Measurements from ENCODE around the gene WDR88.
"Not testable (repeated sequence)": the region's sequence is repeated elsewhere in the genome, so short reads cannot be mapped to it uniquely, and the experiment has no call there.

Gene WDR88

GRCh38 chr19:33132021-33132420, at the start of gene WDR88:
Gene WDR88, plus strand, starts transcription at chr19:33132114. Its CDS starts 56 bp downstream, at chr19:33132170.
- no peak for DNase-seq

DNA sequence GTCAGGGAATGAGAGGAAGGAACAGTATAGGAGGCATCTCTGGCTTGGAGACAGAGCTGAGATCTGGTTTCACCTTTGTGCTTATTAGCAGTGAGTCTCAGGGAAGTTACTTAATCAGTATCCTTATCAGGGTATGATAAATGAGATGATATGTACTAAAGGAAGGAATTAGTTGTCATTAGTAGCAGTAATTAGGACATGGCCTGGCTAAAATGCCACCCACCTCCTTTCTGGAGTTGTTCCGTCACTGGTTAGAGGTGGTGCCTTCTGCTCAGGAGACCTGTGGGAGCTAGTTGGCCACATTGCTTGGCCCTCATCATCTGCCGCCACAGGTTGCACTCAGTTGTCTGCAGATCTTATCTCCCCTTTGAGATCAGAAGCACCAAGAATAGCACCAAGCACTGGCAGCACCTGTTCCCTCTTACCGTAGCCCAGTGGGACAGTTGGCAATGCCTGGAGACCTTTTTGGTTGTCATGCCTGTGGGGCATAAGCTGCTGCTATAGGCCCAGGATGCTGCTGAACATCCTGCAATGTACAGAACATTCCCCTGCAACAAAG, 46.3 kb upstream of the WDR88 start:
- no peak for DNase-seq

DNA sequence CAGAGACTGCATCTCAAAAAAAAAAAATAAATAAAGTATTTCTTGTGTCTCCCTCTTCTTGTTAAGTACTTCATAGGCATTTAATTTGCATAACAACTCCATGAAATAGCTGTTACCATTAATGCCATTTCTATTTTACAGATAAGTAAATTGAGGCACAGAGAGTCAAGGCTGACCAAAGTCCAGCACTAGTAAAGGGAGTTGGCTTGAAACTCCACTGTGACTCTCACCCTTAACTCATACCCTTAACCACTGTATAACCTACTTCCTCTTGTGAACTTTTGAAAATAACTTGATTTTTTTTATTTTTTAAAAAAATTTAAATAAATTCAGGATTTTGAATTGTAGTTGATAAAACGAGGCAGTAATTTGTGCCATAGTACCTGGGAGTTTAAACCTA, 45.0 kb upstream of the WDR88 start:
- DNase-seq: no peak

DNA sequence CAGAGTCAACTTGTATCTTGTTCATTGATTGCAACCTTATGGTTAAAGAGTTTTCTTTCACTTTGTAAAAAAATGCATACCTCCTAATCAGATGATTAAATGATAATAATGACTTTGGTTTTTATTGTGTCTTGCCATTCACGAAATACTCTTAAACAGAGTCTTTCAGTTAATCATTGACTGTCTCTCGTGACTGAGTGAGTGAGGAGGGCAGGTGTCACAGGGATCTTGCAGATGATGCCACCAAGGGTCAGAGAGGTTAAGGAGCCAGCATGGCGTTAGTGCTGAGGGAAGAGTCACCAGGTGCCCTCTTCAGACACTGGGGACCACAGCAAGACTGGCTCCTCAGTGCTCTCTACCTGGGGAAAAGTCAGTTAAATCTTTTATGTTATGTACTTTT, 42.9 kb upstream of the WDR88 start:
- DNase-seq: no peak

DNA sequence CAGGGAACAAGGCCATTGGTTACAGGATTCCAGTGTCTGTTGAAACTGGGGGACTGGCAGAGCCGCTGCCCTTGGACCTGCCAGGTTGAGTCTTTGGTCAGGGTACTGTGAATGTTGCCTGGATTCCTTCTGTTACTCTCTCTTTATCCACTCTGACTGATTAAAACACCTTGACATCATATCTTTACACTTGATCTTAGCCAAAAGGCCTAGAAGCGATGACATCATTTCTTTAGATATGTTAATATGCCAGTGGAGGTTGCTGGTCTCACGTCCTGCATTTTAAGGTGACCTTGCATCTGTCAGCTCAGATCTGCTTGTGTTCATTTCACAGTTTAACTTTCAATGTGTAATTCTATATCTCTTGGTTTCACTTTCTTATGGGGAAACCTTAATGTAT, 41.7 kb upstream of the WDR88 start:
- DNase-seq: no peak

DNA sequence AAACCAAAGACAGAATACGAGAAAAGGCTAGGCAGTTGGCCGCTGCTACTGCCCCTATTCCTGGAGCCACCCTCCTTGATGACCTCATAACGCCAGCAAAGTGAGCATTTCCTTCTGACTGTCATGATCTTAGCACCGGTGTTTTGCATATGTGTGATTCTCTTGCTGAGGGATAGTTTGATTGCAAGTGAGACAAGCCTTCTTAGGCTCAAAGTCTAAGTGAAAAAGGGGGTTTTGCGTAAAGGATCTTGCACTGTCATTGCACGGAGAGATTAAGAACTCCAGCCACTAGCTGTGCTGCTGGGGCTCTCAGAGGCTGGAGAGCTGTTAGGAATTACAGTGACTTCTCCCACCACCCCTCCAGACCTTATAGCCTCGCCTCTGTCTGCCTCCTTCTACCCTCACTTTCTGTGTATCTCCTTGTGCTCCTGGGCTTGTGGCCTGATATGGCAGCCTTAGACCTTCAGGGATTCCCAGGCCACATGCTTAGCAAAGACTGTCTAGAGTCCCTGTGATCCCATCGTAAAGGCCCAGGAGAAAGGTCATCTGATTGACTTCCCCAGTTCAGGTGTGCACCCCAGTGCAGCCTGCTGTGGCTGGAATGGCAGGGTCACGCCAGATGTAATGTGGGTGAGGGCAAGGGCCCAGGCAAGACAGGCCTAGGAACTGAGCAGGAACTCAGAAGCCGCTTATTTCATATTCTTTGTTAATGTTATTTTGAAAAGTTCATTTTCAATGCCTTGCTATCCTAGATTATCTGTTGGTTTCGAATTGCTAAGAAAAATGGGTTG, 38.3 kb upstream of the WDR88 start:
- DNase-seq: no peak

DNA sequence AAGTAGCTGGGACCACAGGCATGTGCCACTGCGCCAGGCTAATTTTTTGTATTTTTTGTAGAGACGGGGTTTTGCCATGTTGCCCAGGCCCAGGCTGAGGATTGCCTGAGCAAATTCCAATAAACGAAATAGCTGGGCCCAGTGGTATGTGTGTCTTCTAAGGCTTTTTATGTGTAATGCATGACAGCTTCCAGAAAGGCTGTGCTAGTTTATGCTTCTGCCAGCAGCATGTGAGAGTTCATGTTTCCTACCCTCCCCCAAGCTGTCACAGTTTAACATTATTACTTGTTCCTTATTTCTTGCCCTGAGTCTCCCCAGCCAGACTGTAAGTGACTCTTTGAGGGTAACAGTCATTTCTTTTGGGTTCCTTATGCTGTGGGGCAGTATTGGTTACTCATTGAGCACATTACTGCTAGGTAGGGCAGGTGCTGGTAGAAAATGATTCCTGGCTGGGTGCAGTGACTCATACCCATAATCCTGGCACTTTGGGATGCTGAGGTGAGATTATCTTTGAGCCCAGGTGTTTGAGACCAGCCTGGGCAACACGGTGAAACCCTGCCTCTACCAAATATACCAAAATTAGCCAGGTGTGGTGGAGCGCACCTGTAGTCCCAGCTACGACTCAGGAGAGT, 37.4 kb upstream of the WDR88 start:
- DNase-seq: no peak

GRCh38 chr19:33096005-33096404, 35.9 kb upstream of the WDR88 start:
- DNase-seq: no peak

DNA sequence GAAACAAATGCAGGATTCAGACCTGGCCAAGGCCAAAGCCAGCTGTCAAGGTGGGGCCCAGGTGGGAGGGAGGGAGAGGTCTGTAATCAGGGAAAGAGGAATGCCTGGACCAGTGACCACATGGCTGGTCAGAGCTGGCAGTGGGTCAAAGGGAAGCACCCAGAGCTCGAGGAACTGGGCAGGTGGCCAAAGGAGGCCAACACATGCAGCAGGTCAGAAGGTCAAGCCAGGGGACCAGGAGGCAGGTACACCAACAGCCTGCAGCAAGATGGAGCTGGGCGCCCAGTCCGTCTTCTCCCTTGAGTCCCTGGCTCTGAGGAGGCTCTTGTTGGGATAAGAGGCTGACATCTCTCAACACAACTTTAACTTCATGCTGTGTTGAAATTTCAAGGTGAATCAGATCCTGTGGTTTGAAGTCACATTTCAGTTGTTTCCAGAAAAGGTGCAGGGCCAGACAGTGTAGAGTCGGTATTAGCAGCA, 33.8 kb upstream of the WDR88 start:
- no peak for DNase-seq

GRCh38 chr19:33100894-33101644, 30.8 kb upstream of the WDR88 start:
- DNase-seq: no peak

- DNase-seq: no peak
Observed at GRCh38 chr19:33102893-33103292, 29.0 kb upstream of the WDR88 start.

- no peak for DNase-seq
Observed at GRCh38 chr19:33108161-33108560, 23.8 kb upstream of the WDR88 start.

DNA sequence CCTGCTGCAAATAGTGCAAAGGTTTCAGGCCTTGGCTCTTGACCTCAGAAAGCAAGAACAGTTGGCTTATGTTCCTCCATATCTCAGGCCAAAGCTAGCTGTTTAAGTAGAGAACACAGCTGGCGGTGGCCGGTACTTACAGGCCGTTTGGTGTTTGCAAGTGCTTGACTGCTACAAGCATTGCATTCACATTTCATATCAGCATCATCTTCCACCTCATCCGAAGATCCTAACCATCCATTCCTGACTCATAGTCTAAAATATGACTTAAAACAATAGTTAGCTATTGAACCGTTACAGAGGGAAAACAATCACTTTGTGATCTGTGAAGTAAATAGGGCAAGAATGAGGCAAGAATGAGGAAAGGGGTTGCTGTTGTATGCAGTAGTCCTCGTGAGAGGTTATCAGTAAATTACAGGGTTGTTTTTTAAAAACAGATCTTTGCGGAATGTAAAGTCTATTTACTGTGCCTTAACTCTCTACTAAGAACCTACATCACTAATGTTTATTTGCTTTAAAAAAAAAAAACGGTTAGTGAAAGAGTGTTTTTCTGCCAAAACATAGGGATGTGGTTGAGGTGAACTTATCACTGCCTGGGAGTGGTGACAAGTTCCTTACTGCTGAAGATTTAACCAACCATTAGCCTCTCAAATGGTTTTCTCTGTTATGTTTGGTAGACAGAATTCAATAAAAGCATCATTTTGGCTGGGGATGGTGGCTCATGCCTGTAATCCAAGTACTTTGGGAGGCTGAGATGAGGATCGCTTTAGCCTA, 21.6 kb upstream of the WDR88 start:
- DNase-seq: no peak

- no peak for DNase-seq
Observed at GRCh38 chr19:33111587-33111986, 20.3 kb upstream of the WDR88 start.

DNA sequence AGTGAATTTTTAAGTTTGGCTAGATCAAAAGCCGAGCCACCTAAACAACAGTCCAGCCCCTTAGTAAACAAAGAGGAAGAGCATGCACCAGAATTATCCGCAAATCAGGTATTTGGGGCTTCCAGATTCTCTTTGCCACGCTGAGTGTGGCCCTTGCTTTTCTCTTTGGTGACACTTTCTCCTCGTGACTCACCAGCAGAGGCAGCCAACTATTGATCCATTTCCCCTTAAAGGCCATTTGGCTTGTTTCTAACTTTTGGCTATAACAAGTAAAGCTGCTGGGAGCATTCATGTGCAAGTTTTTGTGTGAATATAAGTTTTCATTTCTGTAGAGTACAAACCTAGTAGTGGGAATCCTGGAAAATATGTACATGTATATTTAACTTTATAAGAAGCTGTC, 17.6 kb upstream of the WDR88 start:
- no peak for DNase-seq

DNA sequence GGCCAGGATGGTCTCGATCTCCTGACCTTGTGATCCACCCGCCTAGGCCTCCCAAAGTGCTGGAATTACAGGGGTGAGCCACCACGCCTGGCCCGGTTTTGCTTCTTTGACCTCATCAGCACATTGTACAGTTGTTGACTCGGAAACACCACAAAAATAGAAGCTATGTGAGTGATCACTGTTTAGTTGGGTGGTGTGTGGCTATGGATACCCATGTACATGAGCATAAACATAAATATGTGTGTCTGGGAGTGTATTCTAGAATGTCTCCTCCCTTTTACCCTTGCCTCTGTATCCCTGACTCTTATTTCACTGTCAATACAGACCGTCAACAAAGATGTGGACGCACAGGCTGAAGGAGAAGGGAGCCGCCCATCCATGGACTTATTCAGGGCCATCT, 14.4 kb upstream of the WDR88 start:
- DNase-seq: no peak

- no peak for DNase-seq
Observed at GRCh38 chr19:33118643-33119042, 13.3 kb upstream of the WDR88 start.

- DNase-seq: no peak
Observed at GRCh38 chr19:33124207-33125098, 7.5 kb upstream of the WDR88 start.

DNA sequence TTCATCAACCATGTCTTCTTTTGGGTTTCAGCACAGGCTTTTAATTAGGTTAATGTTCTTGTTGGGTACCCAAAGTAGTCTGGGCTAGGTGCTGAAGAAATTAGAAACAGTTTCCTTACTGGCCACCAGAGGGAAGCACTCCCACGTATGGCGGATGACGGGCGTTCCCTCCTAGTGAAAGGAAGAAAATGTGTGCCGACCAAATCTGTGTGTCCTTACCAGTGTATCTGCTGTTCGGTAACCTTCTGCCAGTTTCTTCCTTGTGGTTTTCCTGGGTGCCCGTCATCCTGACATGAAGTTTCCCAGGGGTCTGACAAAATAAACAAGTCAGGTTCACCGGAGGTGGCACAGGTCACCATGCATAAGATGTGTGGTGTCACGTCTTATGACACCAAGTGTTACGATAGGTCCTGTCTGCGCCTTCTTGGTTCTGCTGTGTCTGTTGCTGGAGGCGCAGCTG, 6.0 kb upstream of the WDR88 start:
- DNase-seq: peak; percentile 22 to 57

- DNase-seq: not testable (repeated sequence)
Observed at GRCh38 chr19:33126712-33127111, 5.2 kb upstream of the WDR88 start.

DNA sequence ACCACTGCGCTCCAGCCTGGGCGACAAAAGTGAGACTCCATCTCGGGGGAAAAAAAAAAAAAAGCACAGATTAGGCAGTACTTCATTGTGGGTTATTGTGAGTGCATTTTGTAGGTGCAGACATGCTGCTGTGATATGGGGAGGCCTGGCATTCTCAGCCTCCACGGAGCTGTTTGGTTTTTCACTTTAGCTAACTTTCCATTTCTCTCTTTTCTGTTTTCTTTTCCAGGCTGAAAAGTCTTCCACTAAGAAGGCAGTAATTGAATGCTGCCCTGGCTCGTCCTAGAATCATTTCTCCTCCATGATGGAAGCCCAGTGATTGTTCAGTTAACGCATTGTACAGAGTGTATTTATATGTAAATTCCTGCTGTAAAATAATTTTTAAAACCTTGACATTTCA, 2.0 kb upstream of the WDR88 start:
- no peak for DNase-seq

Data from NCI-H524 (cell line).